Peyer's patch (tissue), 4 donors: Measurements from ENCODE around the gene EXOC4. TPM values are rescaled to one million over a fixed set of nuclear protein-coding genes. Genes with fewer than 3 reads are reported as not detected.

Experiments
- DNase-seq, 3 donors: peaks; one replicate each; pipeline ENCODE4 v3.0.0-alpha.2; 2017 to 2019
- H3K27ac ChIP-seq, 4 donors: fragments of 200-600 bp; sonication (generic); one replicate each; pipeline ENCODE4 v1.5.1; 2016 to 2019
- H3K27me3 ChIP-seq, 2 donors: fragments of 200-600 bp; sonication (generic); one replicate each; pipeline ENCODE4 v1.5.1; 2019
- H3K36me3 ChIP-seq, 3 donors: fragments of 200-600 bp; sonication (generic); one replicate each; pipeline ENCODE4 v1.5.1; 2016 to 2019
- H3K4me1 ChIP-seq, 4 donors: fragments of 200-600 bp; sonication (generic); one replicate each; pipeline ENCODE4 v1.5.1; 2016 to 2019
- H3K4me3 ChIP-seq, 4 donors: fragments of 200-600 bp; sonication (generic); 1 replicate in 3 of 4; 2 replicates in 1 of 4; pipeline ENCODE4 v1.5.1; 2016 to 2019; ENCODE audit warnings: mild to moderate bottlenecking in 1 of 4
- H3K9me3 ChIP-seq, 4 donors: fragments of 200-600 bp; sonication (generic); one replicate each; pipeline ENCODE4 v1.5.1; 2016 to 2019; ENCODE audit warnings: mild to moderate bottlenecking in 1 of 4
- CTCF ChIP-seq, 6 experiments: fragments of 450-650 bp in 4 of 6; fragments of 200-600 bp in 2 of 6; sonication (generic) in 1 of 6; IDR thresholded peaks; one replicate each; pipeline ENCODE4 v1.5.1; 2017 to 2019; ENCODE audit warnings: antibody characterized with exemption in 6 of 6, mild to moderate bottlenecking in 3 of 6, moderate library complexity in 1 of 6
- POLR2A ChIP-seq, 2 donors: fragments of 450-650 bp; IDR thresholded peaks; one replicate each; pipeline ENCODE4 v1.5.1; 2017; ENCODE audit warnings: antibody characterized with exemption in 2 of 2, mild to moderate bottlenecking in 2 of 2, moderate library complexity in 2 of 2
- total RNA-seq, 4 donors: library from RNA; depleted of rRNA; stranded (reverse); fragments of >200 nt; gene quantifications; one replicate each; pipeline ENCODE4 v1.1.0, GENCODE V29; 2016

Gene EXOC4
- total RNA-seq, 4 donors from 2014 or later, result 128 to 502 (median 141) TPM

DNA sequence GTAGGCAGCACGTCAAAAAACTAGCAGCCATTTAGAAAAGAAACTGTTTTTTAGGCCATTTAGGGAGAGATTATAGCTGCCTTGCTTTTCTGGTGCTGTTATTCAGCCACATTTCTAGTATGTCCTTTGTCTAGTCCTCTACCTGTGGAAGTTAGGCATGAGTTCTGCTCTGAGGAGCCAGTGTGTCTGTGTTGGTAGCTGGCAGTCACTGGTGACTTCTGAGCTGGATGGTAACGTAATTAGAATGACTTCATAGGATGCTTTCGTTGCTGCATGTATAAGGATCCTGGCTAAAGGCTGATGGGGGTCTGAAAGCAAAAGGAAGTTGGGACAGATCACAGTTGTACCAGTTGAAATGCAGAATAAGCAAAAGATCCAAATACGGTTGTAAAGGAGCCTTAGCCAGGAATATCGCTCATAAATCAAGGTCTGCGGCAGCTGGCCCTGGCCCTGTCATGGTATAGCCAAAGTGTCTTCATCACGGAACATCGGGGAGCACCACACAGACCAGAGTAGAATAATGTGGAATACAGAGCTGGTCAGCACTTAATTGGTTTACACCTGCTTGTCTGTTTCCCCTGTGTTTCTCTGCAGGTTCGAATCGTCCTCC, 226.7 kb downstream of the EXOC4 start:
- Histone ChIP-seq H3K9me3 (no peaks in the 10 kb centered on the region), H3K36me3 (peaks cover 0 to 13% (median 0%) of the 10 kb centered on the region in 3 donors), H3K27me3 (no peaks in the 10 kb centered on the region), H3K4me3 (no peak overlapping the region), H3K27ac (no peak overlapping the region), H3K4me1 (no peaks in the 10 kb centered on the region)
- no peak for TF ChIP-seq CTCF (IDR thresholded peaks at IDR 0.05)
- no peak for TF ChIP-seq POLR2A (IDR thresholded peaks at IDR 0.05)
- DNase-seq, result no peak

DNA sequence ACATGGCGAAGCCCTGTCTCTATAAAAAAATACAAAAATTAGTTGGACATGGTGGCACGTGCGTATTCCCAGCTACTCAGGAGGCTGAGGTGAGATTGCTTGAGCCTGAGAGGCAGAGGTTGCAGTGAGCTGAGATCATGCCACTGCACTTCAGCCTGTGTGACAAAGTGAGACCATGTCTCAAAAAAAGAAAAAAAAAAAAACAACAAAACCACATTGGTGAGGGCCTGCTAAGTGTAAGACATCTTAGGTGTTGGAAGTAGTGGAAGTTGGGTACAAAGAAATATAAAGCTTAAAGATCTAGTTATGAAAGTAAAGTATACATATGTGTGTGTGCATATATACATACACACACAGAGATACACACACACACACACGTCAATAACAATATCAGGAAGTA, 228.0 kb downstream of the EXOC4 start:
- H3K36me3 ChIP-seq, result peaks cover 0 to 13% (median 0%) of the 10 kb centered on the region in 3 donors

GRCh38 chr7:133481676-133482075, 228.8 kb downstream of the EXOC4 start:
- DNase-seq, result no peak
- H3K9me3 ChIP-seq, result no peaks in the 10 kb centered on the region
- H3K27me3 ChIP-seq, result no peaks in the 10 kb centered on the region
- peaks cover 0 to 13% (median 0%) of the 10 kb centered on the region in 3 donors for H3K36me3 ChIP-seq
- H3K27ac ChIP-seq, result no peak overlapping the region
- H3K4me3 ChIP-seq, result no peak overlapping the region
- H3K4me1 ChIP-seq, result no peaks in the 10 kb centered on the region
- no peak for TF ChIP-seq POLR2A (IDR thresholded peaks at IDR 0.05)
- TF ChIP-seq CTCF (IDR thresholded peaks at IDR 0.05), result no peak

More for the DNA sequence above, 228.0 kb downstream of the EXOC4 start:
- H3K9me3 ChIP-seq, result no peaks in the 10 kb centered on the region
- H3K27me3 ChIP-seq, result no peaks in the 10 kb centered on the region
- DNase-seq, result no peak
- no peaks in the 10 kb centered on the region for H3K4me1 ChIP-seq
- no peak overlapping the region for H3K4me3 ChIP-seq
- H3K27ac ChIP-seq, result no peak overlapping the region
- TF ChIP-seq POLR2A (IDR thresholded peaks at IDR 0.05) (no peak), CTCF (IDR thresholded peaks at IDR 0.05) (no peak)

GRCh38 chr7:133482599-133482998, 229.7 kb downstream of the EXOC4 start:
- Histone ChIP-seq H3K36me3 (peaks cover 0 to 13% (median 0%) of the 10 kb centered on the region in 3 donors), H3K27ac (no peak overlapping the region), H3K4me3 (no peak overlapping the region), H3K4me1 (no peaks in the 10 kb centered on the region), H3K27me3 (no peaks in the 10 kb centered on the region), H3K9me3 (no peaks in the 10 kb centered on the region)
- DNase-seq, result no peak
- no peak for TF ChIP-seq CTCF (IDR thresholded peaks at IDR 0.05)
- TF ChIP-seq POLR2A (IDR thresholded peaks at IDR 0.05), result no peak

DNA sequence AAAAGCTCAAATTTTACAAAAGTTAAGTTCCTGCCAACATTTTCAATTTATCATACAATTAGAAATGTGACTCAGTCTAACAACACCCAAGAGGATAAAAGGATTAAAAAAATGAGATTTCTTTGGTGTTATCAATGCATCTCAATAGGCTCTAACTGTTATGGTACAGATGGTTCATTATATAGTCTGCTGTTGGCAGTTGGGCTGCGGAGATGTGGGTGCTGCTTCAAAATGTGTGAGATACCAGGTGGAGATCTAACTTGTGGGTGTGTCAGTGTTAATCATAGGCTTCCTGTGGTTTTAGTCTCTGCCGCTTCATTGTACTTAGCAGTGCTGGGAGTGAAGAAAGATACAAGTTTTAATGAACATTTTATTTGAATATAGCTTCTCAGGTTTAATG, 231.2 kb downstream of the EXOC4 start:
- no peak for DNase-seq
- no peaks in the 10 kb centered on the region for H3K4me1 ChIP-seq
- H3K36me3 ChIP-seq, result peaks cover 0 to 13% (median 0%) of the 10 kb centered on the region in 3 donors
- no peak overlapping the region for H3K4me3 ChIP-seq
- TF ChIP-seq CTCF (IDR thresholded peaks at IDR 0.05), result no peak
- TF ChIP-seq POLR2A (IDR thresholded peaks at IDR 0.05), result no peak
- no peaks in the 10 kb centered on the region for H3K9me3 ChIP-seq
- no peaks in the 10 kb centered on the region for H3K27me3 ChIP-seq
- H3K27ac ChIP-seq, result no peak overlapping the region

GRCh38 chr7:133489906-133490305, 237.0 kb downstream of the EXOC4 start:
- DNase-seq, result no peak
- TF ChIP-seq POLR2A (IDR thresholded peaks at IDR 0.05) (no peak), CTCF (IDR thresholded peaks at IDR 0.05) (no peak)
- no peaks in the 10 kb centered on the region for H3K36me3 ChIP-seq
- no peaks in the 10 kb centered on the region for H3K27me3 ChIP-seq
- H3K9me3 ChIP-seq, result no peaks in the 10 kb centered on the region
- no peak overlapping the region for H3K4me3 ChIP-seq
- no peak overlapping the region for H3K27ac ChIP-seq
- no peaks in the 10 kb centered on the region for H3K4me1 ChIP-seq
